H1 (cell line): Measurements from ENCODE around the gene MACROD1. TPM values are rescaled to one million over a fixed set of nuclear protein-coding genes. Genes with fewer than 3 reads are reported as not detected.

ENCODE experiments used
- CTCF ChIA-PET: fragments of 300-600 bp; sonication (Branson Sonifier 250); formaldehyde crosslinking; loops from one replicate; lab custom pipeline; 2021; ENCODE audit not compliant: partially characterized antibody; lab: Charles Lee
- POLR2A ChIA-PET: fragments of 300-600 bp; sonication (Branson Sonifier 250); formaldehyde crosslinking; loops from one replicate; lab custom pipeline; 2021; ENCODE audit warnings: inconsistent platforms; ENCODE audit not compliant: partially characterized antibody; lab: Charles Lee
- DNase-seq, 2 experiments: peaks; one replicate each; pipeline versions ENCODE4 v3.0.0 to v3.0.0-alpha.2; 2010 to 2022; ENCODE audit warnings: low spot score in 2 of 2, low read depth in 1 of 2, mixed read lengths in 1 of 2
- FAIRE-seq: peaks from 2 replicates; lab custom pipeline; 2011; peaks lifted over from hg19 to GRCh38; lab: Jason Lieb, UNC
- H2AFZ ChIP-seq: 2 replicates; pipeline ENCODE4 v1.8.1; 2012; ENCODE audit warnings: low read length, inconsistent platforms
- H2AK5ac ChIP-seq: 2 replicates; pipeline ENCODE4 v1.6.1; 2013; ENCODE audit warnings: low read depth, low read length
- H2BK120ac ChIP-seq: replicated peaks from 2 replicates; pipeline ENCODE3; 2013; ENCODE audit warnings: low read depth, low read length, inconsistent platforms
- H2BK12ac ChIP-seq: 2 replicates; pipeline ENCODE4 v1.6.1; 2013; ENCODE audit warnings: low read depth, low read length
- H2BK15ac ChIP-seq: 2 replicates; pipeline ENCODE4 v1.6.1; 2013; ENCODE audit warnings: low read length
- H2BK20ac ChIP-seq: 2 replicates; pipeline ENCODE4 v1.6.1; 2013; ENCODE audit warnings: low read length
- H2BK5ac ChIP-seq: 2 replicates; pipeline ENCODE4 v1.6.1; 2013; ENCODE audit warnings: low read depth, low read length
- H3K14ac ChIP-seq: 2 replicates; pipeline ENCODE4 v1.6.1; 2013; ENCODE audit warnings: inconsistent platforms; ENCODE audit not compliant: insufficient read length
- H3K18ac ChIP-seq: 2 replicates; pipeline ENCODE4 v1.6.1; 2013; ENCODE audit warnings: low read length; ENCODE audit errors: extremely low read depth
- H3K23ac ChIP-seq: 2 replicates; pipeline ENCODE4 v1.6.1; 2013; ENCODE audit warnings: inconsistent platforms; ENCODE audit not compliant: insufficient read length
- H3K23me2 ChIP-seq: 2 replicates; pipeline ENCODE4 v1.6.1; 2013; ENCODE audit warnings: low read depth, low read length
- H3K27ac ChIP-seq: 2 replicates; pipeline ENCODE4 v1.6.1; 2011; ENCODE audit warnings: low read depth, low read length, inconsistent platforms
- H3K27me3 ChIP-seq, 4 experiments: replicated peaks in 1 of 4; 1 replicate in 1 of 4; 2 replicates in 3 of 4; pipeline versions ENCODE4 v1.6.1 to v1.8.1; 2011 to 2013; ENCODE audit warnings: low read length in 3 of 4, mild to moderate bottlenecking in 3 of 4, inconsistent platforms in 2 of 4, mixed read lengths in 2 of 4, moderate library complexity in 1 of 4; ENCODE audit not compliant: control insufficient read depth in 3 of 4, insufficient read depth in 3 of 4; ENCODE audit errors: extremely low read depth in 1 of 4
- H3K36me3 ChIP-seq, 4 experiments: 2 replicates each; pipeline versions ENCODE4 v1.6.1 to v1.8.1; 2011 to 2013; ENCODE audit warnings: mild to moderate bottlenecking in 4 of 4, low read length in 3 of 4, moderate library complexity in 2 of 4, control low read depth in 1 of 4, inconsistent platforms in 1 of 4; ENCODE audit not compliant: insufficient read depth in 4 of 4, control insufficient read depth in 2 of 4
- H3K4ac ChIP-seq: replicated peaks from 2 replicates; pipeline ENCODE3; 2013; ENCODE audit warnings: low read length, low read depth, mixed read lengths, inconsistent platforms; ENCODE audit not compliant: insufficient read length
- H3K4me1 ChIP-seq, 4 experiments: replicated peaks in 1 of 4; 1 replicate in 1 of 4; 2 replicates in 3 of 4; pipeline versions ENCODE4 v1.6.1 to v1.8.1; 2011 to 2013; ENCODE audit warnings: low read length in 3 of 4, inconsistent platforms in 2 of 4, mixed read lengths in 1 of 4; ENCODE audit not compliant: insufficient read depth in 4 of 4, control insufficient read depth in 3 of 4
- H3K4me2 ChIP-seq, 2 experiments: 2 replicates each; pipeline versions ENCODE4 v1.6.1 to v1.8.1; 2011 to 2013; ENCODE audit warnings: low read depth in 2 of 2, low read length in 2 of 2, control low read depth in 1 of 2, inconsistent platforms in 1 of 2, mild to moderate bottlenecking in 1 of 2; ENCODE audit not compliant: insufficient read depth in 1 of 2
- H3K4me3 ChIP-seq, 4 experiments: fragments of 200-600, 300-600 bp in 1 of 4; sonication (generic), shearing (Covaris generic), sonication (Bioruptor Twin) in 1 of 4; 2 replicates each; pipeline versions ENCODE4 v1.5.1 to v1.8.1; 2011 to 2016; ENCODE audit warnings: low read length in 4 of 4, low read depth in 3 of 4, control low read depth in 2 of 4, inconsistent platforms in 2 of 4, mild to moderate bottlenecking in 2 of 4, mixed read lengths in 1 of 4, moderate library complexity in 1 of 4; ENCODE audit not compliant: insufficient read depth in 2 of 4; ENCODE audit errors: extremely low read depth in 1 of 4
- H3K56ac ChIP-seq: replicated peaks from 2 replicates; pipeline ENCODE3; 2013; ENCODE audit warnings: low read depth, mild to moderate bottlenecking, mixed read lengths, low read length, inconsistent platforms; ENCODE audit not compliant: insufficient read length
- H3K79me1 ChIP-seq: 2 replicates; pipeline ENCODE4 v1.6.1; 2013; ENCODE audit warnings: low read depth, low read length, control low read depth
- H3K79me2 ChIP-seq, 2 experiments: 2 replicates each; pipeline versions ENCODE4 v1.6.1 to v1.8.1; 2012 to 2013; ENCODE audit warnings: low read length in 2 of 2, mild to moderate bottlenecking in 2 of 2, inconsistent platforms in 1 of 2; ENCODE audit not compliant: insufficient read depth in 2 of 2, control insufficient read depth in 1 of 2
- H3K9ac ChIP-seq, 4 experiments: replicated peaks in 1 of 4; 1 replicate in 1 of 4; 2 replicates in 3 of 4; pipeline versions ENCODE4 v1.6.1 to v1.8.1; 2011 to 2013; ENCODE audit warnings: low read depth in 3 of 4, low read length in 3 of 4, control low read depth in 2 of 4, mild to moderate bottlenecking in 2 of 4, moderate library complexity in 2 of 4, inconsistent platforms in 1 of 4; ENCODE audit errors: extremely low read depth in 1 of 4
- H3K9me3 ChIP-seq, 2 experiments: 2 replicates each; pipeline versions ENCODE4 v1.6.1 to v1.8.1; 2012 to 2013; ENCODE audit warnings: mild to moderate bottlenecking in 2 of 2, moderate library complexity in 2 of 2, control low read depth in 1 of 2, inconsistent platforms in 1 of 2, low read depth in 1 of 2, low read length in 1 of 2, mixed read lengths in 1 of 2; ENCODE audit not compliant: insufficient read depth in 2 of 2
- H4K20me1 ChIP-seq, 2 experiments: replicated peaks in 1 of 2; 2 replicates each; pipeline versions ENCODE3 to v1.8.1; 2011 to 2013; ENCODE audit warnings: inconsistent platforms in 2 of 2, low read length in 2 of 2, mild to moderate bottlenecking in 1 of 2; ENCODE audit not compliant: insufficient read depth in 2 of 2, control insufficient read depth in 1 of 2
- H4K5ac ChIP-seq: 2 replicates; pipeline ENCODE4 v1.6.1; 2013; ENCODE audit warnings: low read length, low read depth, mixed read lengths, inconsistent platforms; ENCODE audit not compliant: insufficient read length
- H4K8ac ChIP-seq: 2 replicates; pipeline ENCODE4 v1.8.0; 2013; ENCODE audit warnings: mild to moderate bottlenecking, moderate library complexity, low read length, inconsistent platforms; ENCODE audit not compliant: insufficient read depth; ENCODE audit errors: extremely low read depth
- H4K91ac ChIP-seq: replicated peaks from 2 replicates; pipeline ENCODE3; 2013; ENCODE audit warnings: low read length, mixed read lengths, inconsistent platforms; ENCODE audit not compliant: insufficient read length
- WGBS, 2 experiments: shearing (Covaris generic) in 1 of 2; methylation state at CpG; one replicate each; pipeline versions ENCODE4 v1.1.6 to v1.1.7; 2013 to 2015; ENCODE audit warnings: low lambda C conversion rate in 2 of 2, mixed read lengths in 2 of 2, inconsistent platforms in 1 of 2, low coverage in 1 of 2, missing lambda C conversion rate in 1 of 2; ENCODE audit not compliant: insufficient replicate concordance in 2 of 2, insufficient coverage in 1 of 2, insufficient read length in 1 of 2; ENCODE audit errors: extremely low coverage in 1 of 2, missing lambda C conversion rate in 1 of 2; 5-methylcytosine and 5-hydroxymethylcytosine counted together
- polyA plus RNA-seq, 7 experiments: library from polyadenylated mRNA; depleted of rRNA in 3 of 7; stranded (reverse) in 5 of 7; unstranded in 2 of 7; fragments of >200 nt in 5 of 7; fragments of 200-250 nt in 2 of 7; gene quantifications; 1 replicate in 5 of 7; 2 replicates in 1 of 7; 4 replicates in 1 of 7; pipeline versions ENCODE4 v1.2.1 to v1.2.3, GENCODE V29; 2011 to 2013; ENCODE audit warnings: missing spikeins in 2 of 7, mixed read lengths in 2 of 7
- total RNA-seq: library from RNA; stranded (reverse); fragmentation: NEBNext Ultra II Directional; extraction: Animal tissue kit (Norgen Biotek cat#: 25700); gene quantifications from 2 replicates; pipeline ENCODE4 v1.2.1, GENCODE V29; 2021
- TF ChIP-seq, protein P1 (sequence below): IDR thresholded peaks from 2 replicates; pipeline ENCODE4 v1.6.1; 2012; ENCODE audit warnings: inconsistent platforms

Gene MACROD1
- total and polyA plus RNA-seq, 2 of the 8 experiments (the other 6 are each of a cell fraction or from before 2014, with no cell fraction given) = 19.5 to 34.1 TPM

DNA sequence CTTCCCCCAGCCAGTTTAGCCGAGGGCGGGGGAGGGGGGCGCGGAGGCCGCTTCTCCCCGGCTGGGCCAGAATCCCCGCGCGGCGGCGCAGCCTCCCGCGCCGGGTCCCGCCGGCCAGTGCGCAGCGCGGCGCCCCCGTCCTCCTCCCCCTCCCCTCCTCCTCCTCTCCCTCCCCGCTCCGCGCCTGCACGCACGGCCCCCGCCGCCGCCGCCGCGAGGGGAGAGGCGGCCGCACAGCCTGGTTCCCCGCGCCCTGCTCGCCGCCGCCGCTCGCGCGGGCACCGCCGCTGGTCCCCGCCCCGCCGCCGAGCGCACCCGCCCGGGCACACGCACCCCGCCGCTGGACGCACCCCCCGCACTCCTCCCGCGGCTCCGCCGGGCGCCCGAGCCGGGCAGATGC is 130.3 kb downstream of the MACROD1 start, which contains the start of gene FLRT1:
TSS of gene FLRT1 (plus strand) at position 356 of the 400 bp plus-strand sequence. CDS start 80,337 bp downstream, outside the sequence.
- Histone ChIP-seq H3K18ac (peak within 1 kb of the TSS; percentile 32), H3K14ac (no peak within 1 kb of the TSS), H4K8ac (no peak within 1 kb of the TSS; the same call in 1 of the 2 replicates), H3K4me2 (peak within 1 kb of the TSS; percentile 67 to 72), H3K4ac (no peak within 1 kb of the TSS), H2BK120ac (no peak within 1 kb of the TSS), H2BK5ac (no peak within 1 kb of the TSS), H3K9me3 (no peaks in the 10 kb centered on the region), H3K4me3 (peak within 1 kb of the TSS; percentile 27 to 67 (median 42)), H3K27me3 (peaks cover 61 to 95% (median 86%) of the 10 kb centered on the region in 4 experiments), H2BK20ac (no peak within 1 kb of the TSS), H3K79me2 (no peaks in the 10 kb centered on the region), H3K23me2 (peaks cover 7% of the 10 kb centered on the region; the same call in 1 of the 2 replicates), H3K4me1 (peaks cover 4 to 13% (median 8%) of the 10 kb centered on the region in 4 experiments; a peak in 6 of 7 replicates), H2AK5ac (no peak within 1 kb of the TSS), H3K56ac (no peak within 1 kb of the TSS), H4K20me1 (peaks cover 8 to 24% of the 10 kb centered on the region in 2 experiments), H4K5ac (no peak within 1 kb of the TSS), H4K91ac (peak within 1 kb of the TSS; percentile 26), H3K27ac (no peak within 1 kb of the TSS), H3K36me3 (no peaks in the 10 kb centered on the region), H3K23ac (no peak within 1 kb of the TSS), H3K79me1 (no peaks in the 10 kb centered on the region), H2BK15ac (no peak within 1 kb of the TSS), H3K9ac (no peak within 1 kb of the TSS), H2BK12ac (no peak within 1 kb of the TSS), H2AFZ (no peak within 1 kb of the TSS)
- no peak for FAIRE-seq
- WGBS, 2 experiments = 0% methylated on average over 11 of the region's 64 CpGs; no CpG with 5 or more reads in 1 of the 2 experiments
- CTCF ChIA-PET = interaction anchor here (0.6 to 21.2 kb wide), 7 partner anchors 9 to 129 kb away, joined by 3 to 291 read pairs (median 4); no protein-coding TSS in a partner anchor
- no peak for DNase-seq
- TF ChIP-seq, protein P1, sequence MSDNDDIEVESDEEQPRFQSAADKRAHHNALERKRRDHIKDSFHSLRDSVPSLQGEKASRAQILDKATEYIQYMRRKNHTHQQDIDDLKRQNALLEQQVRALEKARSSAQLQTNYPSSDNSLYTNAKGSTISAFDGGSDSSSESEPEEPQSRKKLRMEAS = no peak
- POLR2A ChIA-PET = interaction anchor here (1.9 to 2.0 kb wide), 2 partner anchors 11 kb away, joined by 5 to 6 read pairs; no protein-coding TSS in a partner anchor
